PC-9 (cell line): ENCODE measurements around the gene GALE. TPM values are rescaled to one million over a fixed set of nuclear protein-coding genes. Genes with fewer than 3 reads are reported as not detected.
A peak's percentile ranks its signal among the peaks of the same experiment; 100 is the strongest.

Experiments
- BruUV-seq: library from RNA; stranded (reverse); fragments of 400-500 nt; replicated peaks from 2 replicates; lab custom pipeline; 2021; lab: Mats Ljungman, UMichigan
- CTCF ChIA-PET: fragments of 300-600 bp; sonication (Branson Sonifier 250); formaldehyde crosslinking; loops from one replicate; lab custom pipeline; 2022; ENCODE audit warnings: antibody characterized with exemption; lab: Charles Lee
- POLR2A ChIA-PET: fragments of 300-600 bp; sonication (Branson Sonifier 250); formaldehyde crosslinking; loops from one replicate; lab custom pipeline; 2022; ENCODE audit warnings: antibody characterized with exemption; ENCODE audit not compliant: unreplicated experiment; lab: Charles Lee
- DNase-seq, 2 experiments: peaks; one replicate each; pipeline versions ENCODE4 v3.0.0 to v3.0.0-alpha.2; 2015 to 2022; ENCODE audit warnings: mixed read lengths in 1 of 2
- H2AFZ ChIP-seq: fragments of 200-600 bp; sonication (generic); 2 replicates; pipeline ENCODE4 v1.8.1; 2017; ENCODE audit warnings: antibody characterized with exemption
- H3F3A ChIP-seq: fragments of 200-600 bp; sonication (generic); 2 replicates; pipeline ENCODE4 v1.8.1; 2017; ENCODE audit warnings: antibody characterized with exemption, mild to moderate bottlenecking, low read depth; ENCODE audit not compliant: insufficient read depth
- H3K27ac ChIP-seq: fragments of 200-600 bp; sonication (generic); 2 replicates; pipeline ENCODE4 v1.6.1; 2016; ENCODE audit warnings: mixed run types
- H3K27me3 ChIP-seq: fragments of 200-600 bp; sonication (generic); 2 replicates; pipeline ENCODE4 v1.6.1; 2016; ENCODE audit warnings: low read depth, mixed run types; ENCODE audit not compliant: insufficient read depth
- H3K36me3 ChIP-seq: fragments of 200-600 bp; sonication (generic); 2 replicates; pipeline ENCODE4 v1.6.1; 2016; ENCODE audit warnings: low read depth, mixed run types
- H3K4me1 ChIP-seq: fragments of 200-600 bp; sonication (generic); replicated peaks from 2 replicates; pipeline ENCODE4 v1.6.1; 2016; ENCODE audit warnings: mixed run types; ENCODE audit not compliant: insufficient read depth
- H3K4me2 ChIP-seq: fragments of 200-600 bp; sonication (generic); 2 replicates; pipeline ENCODE4 v1.6.1; 2017; ENCODE audit warnings: mixed run types
- H3K4me3 ChIP-seq: fragments of 200-600 bp; sonication (generic); 2 replicates; pipeline ENCODE4 v1.6.1; 2016; ENCODE audit warnings: mixed run types
- H3K79me2 ChIP-seq: fragments of 200-600 bp; sonication (generic); 2 replicates; pipeline ENCODE4 v1.6.1; 2017; ENCODE audit warnings: low read depth, mixed run types
- H3K9me2 ChIP-seq: fragments of 200-600 bp; sonication (generic); 2 replicates; pipeline ENCODE4 v1.8.1; 2017; ENCODE audit warnings: mild to moderate bottlenecking; ENCODE audit not compliant: insufficient read depth
- H3K9me3 ChIP-seq: fragments of 200-600 bp; sonication (generic); 2 replicates; pipeline ENCODE4 v1.8.1; 2016; ENCODE audit warnings: low read depth; ENCODE audit not compliant: insufficient read depth
- H4K20me1 ChIP-seq: fragments of 200-600 bp; sonication (generic); 2 replicates; pipeline ENCODE4 v1.8.1; 2017; ENCODE audit not compliant: insufficient read depth
- CTCF ChIP-seq: fragments of 200-600 bp; sonication (generic); conservative IDR thresholded peaks from 2 replicates; pipeline ENCODE4 v1.6.1; 2017; ENCODE audit warnings: mixed run types, antibody characterized with exemption, mild to moderate bottlenecking, moderate library complexity
- EZH2 ChIP-seq: fragments of 200-600 bp; sonication (generic); IDR thresholded peaks from 2 replicates; pipeline ENCODE4 v1.8.0; 2017; ENCODE audit warnings: antibody characterized with exemption, low read depth
- intact Hi-C: fragments of 100-400 bp; cut with micrococcal nuclease; formaldehyde crosslinking; loops from one replicate; pipeline ENCODE4 v1.10.0; 2022; ENCODE audit not compliant: unreplicated experiment
- total RNA-seq: library from RNA; stranded (reverse); gene quantifications from 2 replicates; pipeline ENCODE4 v1.2.3, GENCODE V29; 2021

The GALE gene
- total RNA-seq, 1 experiment from 2014 or later = 40.5 TPM

- peaks cover 8% of the 10 kb centered on the region for H4K20me1 ChIP-seq
- H3K4me3 ChIP-seq = no peak overlapping the region
- DNase-seq = peak in 1 of 2 experiments; percentile 20
- ChIA-PET CTCF (no interaction called here), POLR2A (no interaction called here)
- H3K9me2 ChIP-seq = no peaks in the 10 kb centered on the region
- peaks cover 32% of the 10 kb centered on the region for H3K79me2 ChIP-seq
- TF ChIP-seq EZH2 = no peak
- peak; percentile 74 for TF ChIP-seq CTCF
- H3K4me1 ChIP-seq = no peaks in the 10 kb centered on the region
- intact Hi-C loops = loop anchor here (1.0 kb wide), 1 partner anchor 207 kb away; no protein-coding TSS in a partner anchor
- H3K36me3 ChIP-seq = peaks cover 14% of the 10 kb centered on the region; the same call in 1 of the 2 replicates
- H3K9me3 ChIP-seq = no peaks in the 10 kb centered on the region
- H2AFZ ChIP-seq = no peak overlapping the region
- H3K4me2 ChIP-seq = no peak overlapping the region
- peaks cover 10% of the 10 kb centered on the region; the same call in 1 of the 2 replicates for H3F3A ChIP-seq
- H3K27me3 ChIP-seq = no peaks in the 10 kb centered on the region
- BruUV-seq = no TSS peak
- no peak overlapping the region for H3K27ac ChIP-seq
Measured at GRCh38 chr1:23751050-23751814, 49.3 kb downstream of the GALE start.

GRCh38 chr1:23748016-23748415 is 52.5 kb downstream of the GALE start:
- Histone ChIP-seq H3K27me3 (no peaks in the 10 kb centered on the region), H3F3A (peaks cover 10% of the 10 kb centered on the region; the same call in 1 of the 2 replicates), H3K4me1 (peaks cover 11% of the 10 kb centered on the region), H3K9me2 (no peaks in the 10 kb centered on the region), H3K4me2 (no peak overlapping the region), H3K27ac (no peak overlapping the region), H3K79me2 (peaks cover 57% of the 10 kb centered on the region), H2AFZ (no peak overlapping the region), H4K20me1 (peaks cover 24% of the 10 kb centered on the region), H3K9me3 (no peaks in the 10 kb centered on the region), H3K36me3 (no peaks in the 10 kb centered on the region), H3K4me3 (no peak overlapping the region)
- TF ChIP-seq EZH2 (no peak), CTCF (no peak)
- CTCF ChIA-PET = no interaction called here
- intact Hi-C loops = no loop called here
- no TSS peak for BruUV-seq
- POLR2A ChIA-PET = no interaction called here
- DNase-seq = no peak

Other genes with a start within 250 kb of the GALE start
- 10.4 and 24.7 TPM in 2 replicates for gene ID3, start 241.3 kb downstream of the GALE start, total RNA-seq
- 1,015 and 1,205 TPM in 2 replicates for gene RPL11, start 108.9 kb downstream of the GALE start, total RNA-seq
- 26.2 and 26.4 TPM in 2 replicates for gene ELOA, start 57.3 kb downstream of the GALE start, total RNA-seq
- 38.5 and 39.7 TPM in 2 replicates for gene PITHD1, start 22.3 kb downstream of the GALE start, total RNA-seq
- gene LYPLA2, start 9.6 kb downstream of the GALE start, total RNA-seq = 90.1 and 94.9 TPM in 2 replicates
- 43.2 and 53.4 TPM in 2 replicates for gene HMGCL, start 24.7 kb upstream of the GALE start, total RNA-seq
- 29.0 and 30.9 TPM in 2 replicates for gene FUCA1, start 67.5 kb upstream of the GALE start, total RNA-seq
- gene CNR2, start 112.6 kb upstream of the GALE start, total RNA-seq = not detected in 2 replicates
- 58.4 and 67.7 TPM in 2 replicates for gene PNRC2, start 159.1 kb upstream of the GALE start, total RNA-seq
- 77.3 and 96.2 TPM in 2 replicates for gene SRSF10, start 179.6 kb upstream of the GALE start, total RNA-seq